Lung (tissue), 12 donors: ENCODE measurements around the gene MYL12A. TPM values are rescaled to one million over a fixed set of nuclear protein-coding genes. Genes with fewer than 3 reads are reported as not detected.

Experiments used
- ATAC-seq: fragments of 200-7000 bp; cut with Tn5 transposase; one replicate; pipeline ENCODE4 v1.9.1; 2020; ENCODE audit warnings: moderate number of reproducible peaks; ENCODE audit not compliant: insufficient read depth, low FRiP score
- DNase-seq, 3 donors: peaks; one replicate each; pipeline ENCODE4 v3.0.0-alpha.2; 2013 to 2017
- H3K27ac ChIP-seq, 2 donors: one replicate each; pipeline ENCODE4 v1.5.1; 2013; ENCODE audit warnings: mild to moderate bottlenecking in 2 of 2, moderate library complexity in 2 of 2, control low read depth in 1 of 2, inconsistent platforms in 1 of 2, low read depth in 1 of 2, low read length in 1 of 2
- H3K27me3 ChIP-seq, 3 donors: one replicate each; pipeline ENCODE4 v1.5.1; 2013; ENCODE audit warnings: low read length in 2 of 3; ENCODE audit not compliant: control insufficient read depth in 3 of 3, insufficient read depth in 3 of 3
- H3K36me3 ChIP-seq, 4 donors: one replicate each; pipeline ENCODE4 v1.5.1; 2013; ENCODE audit warnings: low read length in 4 of 4, mild to moderate bottlenecking in 1 of 4, moderate library complexity in 1 of 4; ENCODE audit not compliant: control insufficient read depth in 4 of 4, insufficient read depth in 4 of 4
- H3K4me1 ChIP-seq, 5 donors: one replicate each; pipeline ENCODE4 v1.5.1; 2013; ENCODE audit warnings: low read length in 5 of 5, mild to moderate bottlenecking in 2 of 5, moderate library complexity in 1 of 5; ENCODE audit not compliant: control insufficient read depth in 5 of 5, insufficient read depth in 5 of 5
- H3K4me3 ChIP-seq: one replicate; pipeline ENCODE4 v1.5.1; 2013; ENCODE audit warnings: mild to moderate bottlenecking, control low read depth, moderate library complexity
- H3K9ac ChIP-seq, 2 donors: one replicate each; pipeline ENCODE4 v1.5.1; 2013; ENCODE audit warnings: low read length in 2 of 2, control low read depth in 1 of 2; ENCODE audit not compliant: insufficient read depth in 1 of 2
- H3K9me3 ChIP-seq, 4 donors: one replicate each; pipeline ENCODE4 v1.5.1; 2013; ENCODE audit warnings: low read length in 3 of 4, mild to moderate bottlenecking in 1 of 4, moderate library complexity in 1 of 4; ENCODE audit not compliant: control insufficient read depth in 4 of 4, insufficient read depth in 3 of 4
- CTCF ChIP-seq: IDR thresholded peaks from 2 replicates; pipeline ENCODE4 v1.5.1; 2012; ENCODE audit warnings: mild to moderate bottlenecking; ENCODE audit errors: control extremely low read depth, extremely low read depth
- WGBS, 2 donors: extraction: QIAGEN DNeasy Blood & Tissue Kit; methylation state at CpG; one replicate each; pipeline ENCODE4 v1.1.7; 2013; 5-methylcytosine and 5-hydroxymethylcytosine counted together
- polyA plus RNA-seq, 2 donors: library from polyadenylated mRNA; stranded (reverse); fragments of 200-250 nt; gene quantifications; one replicate each; pipeline ENCODE4 v1.2.1, GENCODE V29; 2013
- total RNA-seq, 2 donors: library from RNA; depleted of rRNA in 1 of 2; stranded (reverse); fragments of >200 nt in 1 of 2; gene quantifications; one replicate each; pipeline ENCODE4 v1.2.1, GENCODE V29; 2014 to 2021
- donor health status: control.
- donor health status: control.
- donor health status: Bipolar disorder and iron deficiency.
- donor health status: healthy.
- donor health status: DM: yes; HTN: yes; CAD: no.

MYL12A gene
- total and polyA plus RNA-seq, 4 donors: 321 to 796 (median 491) TPM

DNA sequence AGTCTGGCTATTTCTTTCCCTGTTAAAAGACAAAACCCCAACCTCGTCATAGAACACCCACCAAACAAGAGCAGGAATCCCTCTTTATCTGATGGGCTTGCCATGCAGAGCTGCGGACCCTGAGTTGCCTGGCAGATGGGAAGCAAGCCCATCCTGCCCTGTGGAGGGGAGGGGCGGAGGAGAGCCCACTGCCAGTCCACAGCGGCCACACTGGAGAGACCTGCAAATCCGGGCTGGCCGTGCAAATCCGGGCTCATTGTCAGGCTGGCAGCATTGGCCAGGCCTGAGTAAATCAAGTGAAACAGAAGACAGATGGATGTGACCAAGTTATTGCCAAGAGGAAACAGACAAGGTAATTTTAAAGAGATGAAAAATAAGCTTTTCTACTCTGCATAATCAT is 36.3 kb downstream of the MYL12A start:
- DNase-seq (peak in 2 of 3 donors; percentile 15 to 16), ATAC-seq (no peak)
- peak overlapping the region in 1 of 2 donors; percentile 9 for H3K27ac ChIP-seq
- no peak overlapping the region for H3K4me3 ChIP-seq
- 71 to 82% methylated on average over 7 of the region's 7 CpGs for WGBS, 2 donors
- peaks cover 0 to 8% (median 0%) of the 10 kb centered on the region in 5 donors for H3K4me1 ChIP-seq
- H3K9me3 ChIP-seq: no peaks in the 10 kb centered on the region
- no peak overlapping the region for H3K9ac ChIP-seq
- H3K36me3 ChIP-seq: no peaks in the 10 kb centered on the region
- no peak for TF ChIP-seq CTCF
- H3K27me3 ChIP-seq: no peaks in the 10 kb centered on the region

DNA sequence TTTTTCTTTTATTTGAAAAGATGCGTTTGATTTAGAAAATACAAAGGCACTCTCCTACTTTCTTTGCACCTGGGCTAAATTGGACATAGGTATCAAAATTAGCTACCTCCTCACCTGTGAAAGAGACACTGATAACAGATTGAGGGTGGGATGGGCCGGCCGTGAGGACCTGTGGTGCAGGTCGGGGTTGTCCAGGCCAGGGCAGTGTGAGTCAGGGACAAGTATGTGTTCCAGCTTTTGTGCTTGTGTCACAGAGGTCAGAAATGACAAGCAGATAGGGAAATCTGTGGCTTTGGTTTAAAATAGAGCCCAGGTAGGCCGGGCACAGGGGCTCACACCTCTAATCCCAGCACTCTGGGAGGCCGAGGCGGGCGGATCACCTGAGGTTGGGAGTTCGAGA is 36.9 kb downstream of the MYL12A start:
- WGBS, 2 donors: 93 to 96% methylated on average over 9 of the region's 9 CpGs
- H3K27ac ChIP-seq: no peak overlapping the region
- no peak for TF ChIP-seq CTCF
- H3K27me3 ChIP-seq: no peaks in the 10 kb centered on the region
- no peaks in the 10 kb centered on the region for H3K9me3 ChIP-seq
- H3K4me1 ChIP-seq: peaks cover 0 to 8% (median 0%) of the 10 kb centered on the region in 5 donors
- no peak for DNase-seq
- H3K36me3 ChIP-seq: no peaks in the 10 kb centered on the region
- H3K4me3 ChIP-seq: no peak overlapping the region
- H3K9ac ChIP-seq: no peak overlapping the region
- no peak for ATAC-seq

GRCh38 chr18:3286159-3286558 is 38.6 kb downstream of the MYL12A start:
- no peak for TF ChIP-seq CTCF
- WGBS, 2 donors: 69 to 79% methylated on average over 7 of the region's 7 CpGs
- no peaks in the 10 kb centered on the region for H3K36me3 ChIP-seq
- no peaks in the 10 kb centered on the region for H3K27me3 ChIP-seq
- no peak for DNase-seq
- no peak for ATAC-seq
- H3K9ac ChIP-seq: no peak overlapping the region
- H3K4me3 ChIP-seq: no peak overlapping the region
- no peak overlapping the region for H3K27ac ChIP-seq
- no peaks in the 10 kb centered on the region for H3K9me3 ChIP-seq
- peaks cover 0 to 8% (median 0%) of the 10 kb centered on the region in 5 donors for H3K4me1 ChIP-seq
